WTC11 (cell line): ENCODE measurements around the gene WNT6. TPM values are rescaled to one million over a fixed set of nuclear protein-coding genes. Genes with fewer than 3 reads are reported as not detected.

Source experiments
- ATAC-seq: fragments of 200-7000 bp; cut with Tn5 transposase; 2 replicates; pipeline ENCODE4 v1.10.0; 2021; ENCODE audit warnings: mild to moderate bottlenecking, moderate library complexity
- CTCF ChIA-PET: fragments of 300-600 bp; sonication (Branson Sonifier 250); formaldehyde crosslinking; loops from one replicate; lab custom pipeline; 2021; ENCODE audit warnings: antibody characterized with exemption; lab: Charles Lee
- POLR2A ChIA-PET: fragments of 350-600 bp; sonication (Branson Sonifier 250); formaldehyde crosslinking; loops from one replicate; lab custom pipeline; 2021; ENCODE audit warnings: antibody characterized with exemption; lab: Charles Lee
- DNase-seq: peaks from one replicate; pipeline ENCODE4 v3.0.0; 2021; ENCODE audit warnings: low spot score
- H3K27ac Mint-ChIP-seq: 2 replicates; pipeline ENCODE4 v1.8.0; 2021; ENCODE audit warnings: mixed read lengths
- H3K27me3 Mint-ChIP-seq: 2 replicates; pipeline ENCODE4 v1.8.0; 2021; ENCODE audit warnings: low read depth, mild to moderate bottlenecking, moderate library complexity, mixed read lengths
- H3K36me3 Mint-ChIP-seq: 2 replicates; pipeline ENCODE4 v1.8.0; 2021; ENCODE audit warnings: mixed read lengths
- H3K4me1 Mint-ChIP-seq: 2 replicates; pipeline ENCODE4 v1.8.0; 2022; ENCODE audit warnings: mixed read lengths
- H3K4me3 Mint-ChIP-seq: 2 replicates; pipeline ENCODE4 v1.8.0; 2021; ENCODE audit warnings: mild to moderate bottlenecking, moderate library complexity, mixed read lengths
- H3K9me3 Mint-ChIP-seq: 2 replicates; pipeline ENCODE4 v1.8.0; 2021; ENCODE audit warnings: mixed read lengths
- CREM ChIP-seq: sonication (generic); formaldehyde crosslinking; IDR thresholded peaks from 2 replicates; pipeline ENCODE4 v1.8.1; 2022; ENCODE audit warnings: mild to moderate bottlenecking, missing genetic modification reagents, moderate library complexity
- EMX1 ChIP-seq: fragments of 250-450 bp; sonication (Bioruptor Pico); IDR thresholded peaks from 2 replicates; pipeline ENCODE4 v1.8.0; 2021; ENCODE audit warnings: mild to moderate bottlenecking
- FOXJ3 ChIP-seq: sonication (generic); formaldehyde crosslinking; IDR thresholded peaks from 2 replicates; pipeline ENCODE4 v1.9.0; 2021; ENCODE audit warnings: missing genetic modification reagents, mild to moderate bottlenecking, borderline replicate concordance
- MYBL2 ChIP-seq: sonication (generic); formaldehyde crosslinking; IDR thresholded peaks from 2 replicates; pipeline ENCODE4 v1.8.1; 2023; ENCODE audit warnings: mild to moderate bottlenecking, moderate library complexity, missing genetic modification reagents
- SOX15 ChIP-seq: fragments of 250-450 bp; sonication (Bioruptor Pico); IDR thresholded peaks from 2 replicates; pipeline ENCODE4 v1.9.0; 2021; ENCODE audit warnings: mild to moderate bottlenecking
- SP1 ChIP-seq: sonication (generic); formaldehyde crosslinking; conservative IDR thresholded peaks from 2 replicates; pipeline ENCODE4 v1.8.1; 2022; ENCODE audit warnings: missing genetic modification reagents
- TCF7 ChIP-seq: sonication (generic); formaldehyde crosslinking; IDR thresholded peaks from 2 replicates; pipeline ENCODE4 v1.8.0; 2022; ENCODE audit warnings: mild to moderate bottlenecking, low read depth, missing genetic modification reagents, moderate library complexity
- TEAD4 ChIP-seq: sonication (generic); formaldehyde crosslinking; IDR thresholded peaks from 2 replicates; pipeline ENCODE4 v1.8.0; 2022; ENCODE audit warnings: mild to moderate bottlenecking, missing genetic modification reagents
- ZNF121 ChIP-seq: sonication (generic); formaldehyde crosslinking; IDR thresholded peaks from 2 replicates; pipeline ENCODE4 v1.8.0; 2023; ENCODE audit warnings: missing genetic modification reagents
- ZNF232 ChIP-seq: sonication (generic); formaldehyde crosslinking; IDR thresholded peaks from 2 replicates; pipeline ENCODE4 v1.8.0; 2022; ENCODE audit warnings: mild to moderate bottlenecking, missing genetic modification reagents
- ZNF416 ChIP-seq: fragments of 250-450 bp; sonication (Bioruptor Pico); IDR thresholded peaks from 2 replicates; pipeline ENCODE4 v1.9.0; 2021; ENCODE audit warnings: mild to moderate bottlenecking, inconsistent platforms
- total RNA-seq: library from RNA; stranded (reverse); gene quantifications from 3 replicates; pipeline ENCODE4 v1.2.3, GENCODE V29; 2021
- TF ChIP-seq, protein P1 (sequence below): sonication (generic); formaldehyde crosslinking; IDR thresholded peaks from 2 replicates; pipeline ENCODE4 v1.8.0; 2022; ENCODE audit warnings: mild to moderate bottlenecking, missing genetic modification reagents
- TF ChIP-seq, protein P2 (sequence below): sonication (generic); formaldehyde crosslinking; IDR thresholded peaks from 2 replicates; pipeline ENCODE4 v1.8.1; 2023; ENCODE audit warnings: mild to moderate bottlenecking, missing genetic modification reagents, moderate library complexity
- TF ChIP-seq, protein P3 (sequence below): sonication (generic); formaldehyde crosslinking; IDR thresholded peaks from 2 replicates; pipeline ENCODE4 v1.8.0; 2023; ENCODE audit warnings: mild to moderate bottlenecking, missing genetic modification reagents
- TF ChIP-seq, protein P4 (sequence below): fragments of 250-450 bp; sonication (Bioruptor Pico); IDR thresholded peaks from 2 replicates; pipeline ENCODE4 v1.8.0; 2021; ENCODE audit warnings: mild to moderate bottlenecking
- TF ChIP-seq, protein P5 (sequence below): sonication (generic); formaldehyde crosslinking; IDR thresholded peaks from 2 replicates; pipeline ENCODE4 v1.8.1; 2023; ENCODE audit warnings: mild to moderate bottlenecking, missing genetic modification reagents, borderline replicate concordance
- TF ChIP-seq, protein P6 (sequence below): sonication (generic); formaldehyde crosslinking; IDR thresholded peaks from 2 replicates; pipeline ENCODE4 v1.8.1; 2023; ENCODE audit warnings: mild to moderate bottlenecking, missing genetic modification reagents, moderate library complexity
- TF ChIP-seq, protein P7 (sequence below): fragments of 250-450 bp; sonication (Bioruptor Pico); conservative IDR thresholded peaks from 2 replicates; pipeline ENCODE4 v1.9.0; 2021; ENCODE audit warnings: mild to moderate bottlenecking
- TF ChIP-seq, protein P8 (sequence below): sonication (generic); formaldehyde crosslinking; conservative IDR thresholded peaks from 2 replicates; pipeline ENCODE4 v1.8.1; 2022; ENCODE audit warnings: mild to moderate bottlenecking, missing genetic modification reagents

The WNT6 gene
- total RNA-seq, 1 experiment from 2014 or later: not detected

DNA sequence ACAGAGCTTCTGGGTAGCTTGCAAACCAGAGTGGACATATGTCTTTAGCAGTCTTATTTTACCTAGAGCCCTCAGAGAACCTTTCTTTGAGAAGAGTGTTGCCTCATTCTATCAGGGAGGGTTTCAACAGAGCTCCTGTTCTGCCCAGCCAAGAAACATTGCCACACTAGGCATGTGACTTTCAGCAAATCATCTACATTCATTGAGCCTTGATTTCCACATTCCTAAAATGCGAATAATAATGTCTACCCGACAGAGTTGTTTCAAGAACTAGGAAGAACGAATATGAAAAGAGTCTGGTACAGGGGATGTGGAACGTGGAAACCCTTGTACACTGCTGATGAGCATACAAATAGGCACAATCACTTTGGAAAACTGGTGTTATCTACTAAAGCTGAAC, 20.2 kb upstream of the WNT6 start:
- POLR2A ChIA-PET: no interaction called here
- H3K4me1 Mint-ChIP-seq: no peaks in the 10 kb centered on the region
- ATAC-seq: no peak

DNA sequence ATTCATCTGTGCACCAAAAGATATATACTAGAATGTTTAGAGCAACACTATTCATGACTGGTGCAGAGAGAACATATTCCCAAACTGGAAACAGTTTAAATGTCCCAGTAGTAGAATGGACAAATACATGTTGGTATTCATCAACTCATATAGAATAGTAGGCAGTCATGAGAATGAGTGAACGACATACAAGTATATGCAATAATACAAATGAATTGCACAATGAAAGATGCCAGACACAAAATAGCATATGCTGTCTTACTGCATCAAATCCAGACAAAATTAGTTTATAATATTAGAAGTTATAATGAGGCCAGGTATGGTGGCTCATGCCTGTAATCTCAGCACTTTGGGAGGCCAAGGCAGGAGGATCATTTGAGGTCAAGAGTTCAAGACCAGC, 19.7 kb upstream of the WNT6 start:
- peaks cover 14% of the 10 kb centered on the region for H3K27me3 Mint-ChIP-seq
- DNase-seq: no peak
- ATAC-seq: no peak
- CTCF ChIA-PET: interaction anchor here (2.4 kb wide), 1 partner anchor 8 kb away, joined by 8 read pairs; no protein-coding TSS in a partner anchor
- no peak overlapping the region for H3K27ac Mint-ChIP-seq
- no peaks in the 10 kb centered on the region for H3K4me1 Mint-ChIP-seq
- H3K9me3 Mint-ChIP-seq: peaks cover 29% of the 10 kb centered on the region
- H3K36me3 Mint-ChIP-seq: peaks cover 3% of the 10 kb centered on the region
- POLR2A ChIA-PET: no interaction called here
- H3K4me3 Mint-ChIP-seq: no peak overlapping the region
- TF ChIP-seq, protein P1, sequence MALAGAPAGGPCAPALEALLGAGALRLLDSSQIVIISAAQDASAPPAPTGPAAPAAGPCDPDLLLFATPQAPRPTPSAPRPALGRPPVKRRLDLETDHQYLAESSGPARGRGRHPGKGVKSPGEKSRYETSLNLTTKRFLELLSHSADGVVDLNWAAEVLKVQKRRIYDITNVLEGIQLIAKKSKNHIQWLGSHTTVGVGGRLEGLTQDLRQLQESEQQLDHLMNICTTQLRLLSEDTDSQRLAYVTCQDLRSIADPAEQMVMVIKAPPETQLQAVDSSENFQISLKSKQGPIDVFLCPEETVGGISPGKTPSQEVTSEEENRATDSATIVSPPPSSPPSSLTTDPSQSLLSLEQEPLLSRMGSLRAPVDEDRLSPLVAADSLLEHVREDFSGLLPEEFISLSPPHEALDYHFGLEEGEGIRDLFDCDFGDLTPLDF (CRISPR knock-in tag): no peak
- no peak for TF ChIP-seq EMX1 (CRISPR knock-in tag)
- TF ChIP-seq SOX15 (CRISPR knock-in tag): no peak
- TF ChIP-seq, protein P2, sequence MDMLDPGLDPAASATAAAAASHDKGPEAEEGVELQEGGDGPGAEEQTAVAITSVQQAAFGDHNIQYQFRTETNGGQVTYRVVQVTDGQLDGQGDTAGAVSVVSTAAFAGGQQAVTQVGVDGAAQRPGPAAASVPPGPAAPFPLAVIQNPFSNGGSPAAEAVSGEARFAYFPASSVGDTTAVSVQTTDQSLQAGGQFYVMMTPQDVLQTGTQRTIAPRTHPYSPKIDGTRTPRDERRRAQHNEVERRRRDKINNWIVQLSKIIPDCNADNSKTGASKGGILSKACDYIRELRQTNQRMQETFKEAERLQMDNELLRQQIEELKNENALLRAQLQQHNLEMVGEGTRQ (CRISPR knock-in tag): no peak
- TF ChIP-seq, protein P3, sequence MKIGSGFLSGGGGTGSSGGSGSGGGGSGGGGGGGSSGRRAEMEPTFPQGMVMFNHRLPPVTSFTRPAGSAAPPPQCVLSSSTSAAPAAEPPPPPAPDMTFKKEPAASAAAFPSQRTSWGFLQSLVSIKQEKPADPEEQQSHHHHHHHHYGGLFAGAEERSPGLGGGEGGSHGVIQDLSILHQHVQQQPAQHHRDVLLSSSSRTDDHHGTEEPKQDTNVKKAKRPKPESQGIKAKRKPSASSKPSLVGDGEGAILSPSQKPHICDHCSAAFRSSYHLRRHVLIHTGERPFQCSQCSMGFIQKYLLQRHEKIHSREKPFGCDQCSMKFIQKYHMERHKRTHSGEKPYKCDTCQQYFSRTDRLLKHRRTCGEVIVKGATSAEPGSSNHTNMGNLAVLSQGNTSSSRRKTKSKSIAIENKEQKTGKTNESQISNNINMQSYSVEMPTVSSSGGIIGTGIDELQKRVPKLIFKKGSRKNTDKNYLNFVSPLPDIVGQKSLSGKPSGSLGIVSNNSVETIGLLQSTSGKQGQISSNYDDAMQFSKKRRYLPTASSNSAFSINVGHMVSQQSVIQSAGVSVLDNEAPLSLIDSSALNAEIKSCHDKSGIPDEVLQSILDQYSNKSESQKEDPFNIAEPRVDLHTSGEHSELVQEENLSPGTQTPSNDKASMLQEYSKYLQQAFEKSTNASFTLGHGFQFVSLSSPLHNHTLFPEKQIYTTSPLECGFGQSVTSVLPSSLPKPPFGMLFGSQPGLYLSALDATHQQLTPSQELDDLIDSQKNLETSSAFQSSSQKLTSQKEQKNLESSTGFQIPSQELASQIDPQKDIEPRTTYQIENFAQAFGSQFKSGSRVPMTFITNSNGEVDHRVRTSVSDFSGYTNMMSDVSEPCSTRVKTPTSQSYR (CRISPR knock-in tag): no peak
- TF ChIP-seq TEAD4: no peak
- TF ChIP-seq, protein P4, sequence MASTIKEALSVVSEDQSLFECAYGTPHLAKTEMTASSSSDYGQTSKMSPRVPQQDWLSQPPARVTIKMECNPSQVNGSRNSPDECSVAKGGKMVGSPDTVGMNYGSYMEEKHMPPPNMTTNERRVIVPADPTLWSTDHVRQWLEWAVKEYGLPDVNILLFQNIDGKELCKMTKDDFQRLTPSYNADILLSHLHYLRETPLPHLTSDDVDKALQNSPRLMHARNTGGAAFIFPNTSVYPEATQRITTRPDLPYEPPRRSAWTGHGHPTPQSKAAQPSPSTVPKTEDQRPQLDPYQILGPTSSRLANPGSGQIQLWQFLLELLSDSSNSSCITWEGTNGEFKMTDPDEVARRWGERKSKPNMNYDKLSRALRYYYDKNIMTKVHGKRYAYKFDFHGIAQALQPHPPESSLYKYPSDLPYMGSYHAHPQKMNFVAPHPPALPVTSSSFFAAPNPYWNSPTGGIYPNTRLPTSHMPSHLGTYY (CRISPR knock-in tag): no peak
- TF ChIP-seq ZNF416 (CRISPR knock-in tag): no peak
- TF ChIP-seq ZNF232 (CRISPR knock-in tag): no peak
- TF ChIP-seq SP1 (CRISPR knock-in tag): no peak
- TF ChIP-seq MYBL2 (CRISPR knock-in tag): no peak

More for the DNA sequence above, 20.2 kb upstream of the WNT6 start:
- H3K36me3 Mint-ChIP-seq: peaks cover 3% of the 10 kb centered on the region
- H3K9me3 Mint-ChIP-seq: peaks cover 24% of the 10 kb centered on the region
- H3K27me3 Mint-ChIP-seq: peaks cover 14% of the 10 kb centered on the region
- H3K4me3 Mint-ChIP-seq: no peak overlapping the region
- no peak overlapping the region for H3K27ac Mint-ChIP-seq
- CTCF ChIA-PET: interaction anchor here (2.4 kb wide), 1 partner anchor 8 kb away, joined by 8 read pairs; no protein-coding TSS in a partner anchor
- DNase-seq: no peak
- TF ChIP-seq, protein P5, sequence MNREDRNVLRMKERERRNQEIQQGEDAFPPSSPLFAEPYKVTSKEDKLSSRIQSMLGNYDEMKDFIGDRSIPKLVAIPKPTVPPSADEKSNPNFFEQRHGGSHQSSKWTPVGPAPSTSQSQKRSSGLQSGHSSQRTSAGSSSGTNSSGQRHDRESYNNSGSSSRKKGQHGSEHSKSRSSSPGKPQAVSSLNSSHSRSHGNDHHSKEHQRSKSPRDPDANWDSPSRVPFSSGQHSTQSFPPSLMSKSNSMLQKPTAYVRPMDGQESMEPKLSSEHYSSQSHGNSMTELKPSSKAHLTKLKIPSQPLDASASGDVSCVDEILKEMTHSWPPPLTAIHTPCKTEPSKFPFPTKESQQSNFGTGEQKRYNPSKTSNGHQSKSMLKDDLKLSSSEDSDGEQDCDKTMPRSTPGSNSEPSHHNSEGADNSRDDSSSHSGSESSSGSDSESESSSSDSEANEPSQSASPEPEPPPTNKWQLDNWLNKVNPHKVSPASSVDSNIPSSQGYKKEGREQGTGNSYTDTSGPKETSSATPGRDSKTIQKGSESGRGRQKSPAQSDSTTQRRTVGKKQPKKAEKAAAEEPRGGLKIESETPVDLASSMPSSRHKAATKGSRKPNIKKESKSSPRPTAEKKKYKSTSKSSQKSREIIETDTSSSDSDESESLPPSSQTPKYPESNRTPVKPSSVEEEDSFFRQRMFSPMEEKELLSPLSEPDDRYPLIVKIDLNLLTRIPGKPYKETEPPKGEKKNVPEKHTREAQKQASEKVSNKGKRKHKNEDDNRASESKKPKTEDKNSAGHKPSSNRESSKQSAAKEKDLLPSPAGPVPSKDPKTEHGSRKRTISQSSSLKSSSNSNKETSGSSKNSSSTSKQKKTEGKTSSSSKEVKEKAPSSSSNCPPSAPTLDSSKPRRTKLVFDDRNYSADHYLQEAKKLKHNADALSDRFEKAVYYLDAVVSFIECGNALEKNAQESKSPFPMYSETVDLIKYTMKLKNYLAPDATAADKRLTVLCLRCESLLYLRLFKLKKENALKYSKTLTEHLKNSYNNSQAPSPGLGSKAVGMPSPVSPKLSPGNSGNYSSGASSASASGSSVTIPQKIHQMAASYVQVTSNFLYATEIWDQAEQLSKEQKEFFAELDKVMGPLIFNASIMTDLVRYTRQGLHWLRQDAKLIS (CRISPR knock-in tag): no peak
- TF ChIP-seq CREM (no peak), FOXJ3 (no peak), TCF7 (CRISPR knock-in tag) (no peak), ZNF121 (CRISPR knock-in tag) (no peak)
- TF ChIP-seq, protein P1 (CRISPR knock-in tag): no peak
- TF ChIP-seq, protein P6, sequence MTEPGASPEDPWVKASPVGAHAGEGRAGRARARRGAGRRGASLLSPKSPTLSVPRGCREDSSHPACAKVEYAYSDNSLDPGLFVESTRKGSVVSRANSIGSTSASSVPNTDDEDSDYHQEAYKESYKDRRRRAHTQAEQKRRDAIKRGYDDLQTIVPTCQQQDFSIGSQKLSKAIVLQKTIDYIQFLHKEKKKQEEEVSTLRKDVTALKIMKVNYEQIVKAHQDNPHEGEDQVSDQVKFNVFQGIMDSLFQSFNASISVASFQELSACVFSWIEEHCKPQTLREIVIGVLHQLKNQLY (CRISPR knock-in tag): no peak
- TF ChIP-seq, protein P7, sequence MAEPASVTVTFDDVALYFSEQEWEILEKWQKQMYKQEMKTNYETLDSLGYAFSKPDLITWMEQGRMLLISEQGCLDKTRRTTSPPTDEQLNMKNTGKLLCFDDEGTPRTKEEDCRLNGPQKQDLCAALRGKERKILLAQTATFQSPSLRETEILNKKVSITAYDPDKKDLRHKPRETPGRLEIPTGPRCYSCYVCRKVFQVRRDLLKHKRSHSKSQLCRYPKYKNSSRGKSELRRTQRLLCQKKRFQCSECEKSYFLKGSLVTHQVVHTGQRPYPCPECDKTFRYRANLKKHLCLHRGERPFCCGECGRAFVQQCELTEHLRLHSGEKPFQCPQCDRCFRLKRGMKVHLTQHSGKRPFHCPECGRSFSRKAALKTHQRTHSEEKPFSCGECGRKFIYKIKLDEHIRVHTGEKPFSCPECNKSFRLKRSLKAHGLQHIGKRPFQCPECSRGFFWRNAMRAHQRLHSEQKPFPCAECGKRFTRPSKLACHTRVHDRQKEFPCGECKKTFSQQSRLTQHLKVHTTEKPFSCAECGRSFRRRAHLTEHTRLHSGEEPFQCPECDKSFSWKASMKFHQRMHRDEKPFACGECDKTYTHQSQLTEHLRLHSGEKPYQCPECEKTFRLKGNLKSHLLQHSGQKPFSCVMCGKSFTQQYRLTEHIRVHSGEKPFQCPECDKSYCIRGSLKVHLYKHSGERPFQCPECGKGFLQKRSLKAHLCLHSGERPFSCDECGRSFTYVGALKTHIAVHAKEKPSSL: no peak
- TF ChIP-seq, protein P8, sequence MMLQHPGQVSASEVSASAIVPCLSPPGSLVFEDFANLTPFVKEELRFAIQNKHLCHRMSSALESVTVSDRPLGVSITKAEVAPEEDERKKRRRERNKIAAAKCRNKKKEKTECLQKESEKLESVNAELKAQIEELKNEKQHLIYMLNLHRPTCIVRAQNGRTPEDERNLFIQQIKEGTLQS (CRISPR knock-in tag): no peak
- TF ChIP-seq, all 79 proteins: peak for 0
